Lung (tissue), 12 donors: Measurements from ENCODE around the gene NAB2. TPM values are rescaled to one million over a fixed set of nuclear protein-coding genes. Genes with fewer than 3 reads are reported as not detected.

Source experiments
- ATAC-seq: fragments of 200-7000 bp; cut with Tn5 transposase; one replicate; pipeline ENCODE4 v1.9.1; 2020; ENCODE audit warnings: moderate number of reproducible peaks; ENCODE audit not compliant: insufficient read depth, low FRiP score
- DNase-seq, 3 donors: peaks; one replicate each; pipeline ENCODE4 v3.0.0-alpha.2; 2013 to 2017
- H3K27ac ChIP-seq, 2 donors: one replicate each; pipeline ENCODE4 v1.5.1; 2013; ENCODE audit warnings: mild to moderate bottlenecking in 2 of 2, moderate library complexity in 2 of 2, control low read depth in 1 of 2, inconsistent platforms in 1 of 2, low read depth in 1 of 2, low read length in 1 of 2
- H3K27me3 ChIP-seq, 3 donors: one replicate each; pipeline ENCODE4 v1.5.1; 2013; ENCODE audit warnings: low read length in 2 of 3; ENCODE audit not compliant: control insufficient read depth in 3 of 3, insufficient read depth in 3 of 3
- H3K36me3 ChIP-seq, 4 donors: one replicate each; pipeline ENCODE4 v1.5.1; 2013; ENCODE audit warnings: low read length in 4 of 4, mild to moderate bottlenecking in 1 of 4, moderate library complexity in 1 of 4; ENCODE audit not compliant: control insufficient read depth in 4 of 4, insufficient read depth in 4 of 4
- H3K4me1 ChIP-seq, 5 donors: one replicate each; pipeline ENCODE4 v1.5.1; 2013; ENCODE audit warnings: low read length in 5 of 5, mild to moderate bottlenecking in 2 of 5, moderate library complexity in 1 of 5; ENCODE audit not compliant: control insufficient read depth in 5 of 5, insufficient read depth in 5 of 5
- H3K4me3 ChIP-seq: one replicate; pipeline ENCODE4 v1.5.1; 2013; ENCODE audit warnings: mild to moderate bottlenecking, control low read depth, moderate library complexity
- H3K9ac ChIP-seq, 2 donors: one replicate each; pipeline ENCODE4 v1.5.1; 2013; ENCODE audit warnings: low read length in 2 of 2, control low read depth in 1 of 2; ENCODE audit not compliant: insufficient read depth in 1 of 2
- H3K9me3 ChIP-seq, 4 donors: one replicate each; pipeline ENCODE4 v1.5.1; 2013; ENCODE audit warnings: low read length in 3 of 4, mild to moderate bottlenecking in 1 of 4, moderate library complexity in 1 of 4; ENCODE audit not compliant: control insufficient read depth in 4 of 4, insufficient read depth in 3 of 4
- WGBS, 2 donors: extraction: QIAGEN DNeasy Blood & Tissue Kit; methylation state at CpG; one replicate each; pipeline ENCODE4 v1.1.7; 2013; 5-methylcytosine and 5-hydroxymethylcytosine counted together
- polyA plus RNA-seq, 2 donors: library from polyadenylated mRNA; stranded (reverse); fragments of 200-250 nt; gene quantifications; one replicate each; pipeline ENCODE4 v1.2.1, GENCODE V29; 2013
- total RNA-seq, 2 donors: library from RNA; depleted of rRNA in 1 of 2; stranded (reverse); fragments of >200 nt in 1 of 2; gene quantifications; one replicate each; pipeline ENCODE4 v1.2.1, GENCODE V29; 2014 to 2021
- TF ChIP-seq, protein P1 (sequence below): IDR thresholded peaks from 2 replicates; pipeline ENCODE4 v1.5.1; 2012; ENCODE audit warnings: mild to moderate bottlenecking; ENCODE audit errors: control extremely low read depth, extremely low read depth
- donor health status: control.
- donor health status: control.
- donor health status: Bipolar disorder and iron deficiency.
- donor health status: healthy.
- donor health status: DM: yes; HTN: yes; CAD: no.

The NAB2 gene
- total and polyA plus RNA-seq, 4 donors = 16.7 to 51.3 (median 38.9) TPM

DNA sequence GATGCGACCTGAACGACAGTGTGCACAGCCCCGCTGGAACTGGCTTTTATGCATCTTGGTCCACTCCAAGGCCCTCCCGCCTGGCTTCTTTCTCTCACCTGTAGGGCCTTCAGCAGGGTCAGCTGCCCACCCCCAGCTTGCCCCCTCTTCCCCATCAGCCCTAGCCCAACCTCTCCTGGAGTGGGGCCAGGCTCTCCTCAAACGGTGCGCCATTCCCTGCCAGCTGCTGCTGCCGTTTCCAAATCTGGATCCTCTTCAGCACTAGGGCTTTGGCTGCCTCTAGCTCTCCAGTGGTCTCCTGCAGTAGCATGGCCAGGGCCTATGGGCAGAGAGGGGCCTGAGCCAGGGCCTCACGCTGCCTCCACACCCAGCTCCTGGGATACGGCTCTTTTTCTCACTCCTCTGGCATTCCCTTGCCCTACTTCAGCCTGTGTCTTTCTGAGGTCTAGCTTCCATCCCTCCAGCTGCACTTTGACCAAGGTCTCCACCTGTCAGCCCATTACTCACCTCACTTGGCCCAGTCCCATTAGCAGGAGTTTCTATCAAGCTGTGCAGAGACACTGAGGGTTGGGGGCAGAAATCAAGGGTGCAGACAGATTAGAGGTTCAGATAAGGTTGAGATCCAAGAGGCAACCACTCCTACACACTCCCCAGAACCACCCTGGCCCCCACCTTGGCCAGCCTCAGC lies 17.3 kb downstream of the NAB2 start:
- H3K27me3 ChIP-seq = no peaks in the 10 kb centered on the region
- H3K9ac ChIP-seq = no peak overlapping the region
- H3K9me3 ChIP-seq = no peaks in the 10 kb centered on the region
- TF ChIP-seq, protein P1, sequence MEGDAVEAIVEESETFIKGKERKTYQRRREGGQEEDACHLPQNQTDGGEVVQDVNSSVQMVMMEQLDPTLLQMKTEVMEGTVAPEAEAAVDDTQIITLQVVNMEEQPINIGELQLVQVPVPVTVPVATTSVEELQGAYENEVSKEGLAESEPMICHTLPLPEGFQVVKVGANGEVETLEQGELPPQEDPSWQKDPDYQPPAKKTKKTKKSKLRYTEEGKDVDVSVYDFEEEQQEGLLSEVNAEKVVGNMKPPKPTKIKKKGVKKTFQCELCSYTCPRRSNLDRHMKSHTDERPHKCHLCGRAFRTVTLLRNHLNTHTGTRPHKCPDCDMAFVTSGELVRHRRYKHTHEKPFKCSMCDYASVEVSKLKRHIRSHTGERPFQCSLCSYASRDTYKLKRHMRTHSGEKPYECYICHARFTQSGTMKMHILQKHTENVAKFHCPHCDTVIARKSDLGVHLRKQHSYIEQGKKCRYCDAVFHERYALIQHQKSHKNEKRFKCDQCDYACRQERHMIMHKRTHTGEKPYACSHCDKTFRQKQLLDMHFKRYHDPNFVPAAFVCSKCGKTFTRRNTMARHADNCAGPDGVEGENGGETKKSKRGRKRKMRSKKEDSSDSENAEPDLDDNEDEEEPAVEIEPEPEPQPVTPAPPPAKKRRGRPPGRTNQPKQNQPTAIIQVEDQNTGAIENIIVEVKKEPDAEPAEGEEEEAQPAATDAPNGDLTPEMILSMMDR = no peak
- peaks cover 0 to 13% (median 8%) of the 10 kb centered on the region in 5 donors for H3K4me1 ChIP-seq
- whole genome bisulfite sequencing, 2 donors = 79 to 86% methylated on average over 9 of the region's 9 CpGs
- no peak overlapping the region for H3K27ac ChIP-seq
- ATAC-seq = no peak
- no peak for DNase-seq
- peaks cover 0 to 55% (median 29%) of the 10 kb centered on the region in 4 donors for H3K36me3 ChIP-seq
- no peak overlapping the region for H3K4me3 ChIP-seq

DNA sequence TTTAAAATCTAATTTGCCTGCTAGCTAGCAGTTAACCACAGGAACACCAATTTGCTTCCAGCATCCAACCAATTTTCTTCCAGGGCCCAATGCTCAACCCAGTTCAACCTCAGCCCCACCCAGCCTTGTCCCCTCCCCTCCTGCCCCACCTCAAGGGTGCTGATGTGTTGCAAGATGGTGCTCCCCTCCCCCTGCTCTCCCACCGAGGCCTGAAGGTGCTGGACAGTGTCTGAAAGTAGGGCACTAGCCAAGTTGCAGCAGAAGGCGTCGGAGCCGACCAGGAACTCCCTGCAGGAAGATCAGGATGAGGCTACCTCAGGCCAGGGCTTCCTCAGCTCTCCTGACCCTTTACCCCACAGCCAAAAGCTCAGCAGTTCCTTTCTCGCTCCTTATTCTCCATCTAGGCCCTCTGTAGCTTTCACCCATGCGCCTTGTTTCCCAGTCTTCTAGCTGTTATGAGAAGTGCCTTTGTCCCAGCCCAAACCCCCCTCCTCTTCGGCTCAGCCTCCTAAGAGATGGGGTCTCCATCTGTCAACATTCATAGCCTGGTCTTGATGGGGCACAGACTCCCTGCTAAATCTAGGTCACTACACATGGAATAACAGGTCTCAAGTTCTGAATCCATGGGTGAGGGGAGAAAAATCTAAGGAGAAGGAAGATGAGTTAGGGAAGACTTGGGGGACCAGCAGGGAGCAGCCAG lies 18.7 kb downstream of the NAB2 start:
- no peak overlapping the region for H3K9ac ChIP-seq
- no peaks in the 10 kb centered on the region for H3K27me3 ChIP-seq
- peaks cover 0 to 46% (median 24%) of the 10 kb centered on the region in 4 donors for H3K36me3 ChIP-seq
- H3K4me3 ChIP-seq = no peak overlapping the region
- peak overlapping the region in 1 of 2 donors; percentile 28 for H3K27ac ChIP-seq
- ATAC-seq (no peak), DNase-seq (no peak)
- TF ChIP-seq, protein P1 = no peak
- WGBS, 2 donors = 67 to 85% methylated on average over 7 of the region's 7 CpGs
- H3K9me3 ChIP-seq = no peaks in the 10 kb centered on the region
- peaks cover 0 to 23% (median 8%) of the 10 kb centered on the region in 5 donors for H3K4me1 ChIP-seq

DNA sequence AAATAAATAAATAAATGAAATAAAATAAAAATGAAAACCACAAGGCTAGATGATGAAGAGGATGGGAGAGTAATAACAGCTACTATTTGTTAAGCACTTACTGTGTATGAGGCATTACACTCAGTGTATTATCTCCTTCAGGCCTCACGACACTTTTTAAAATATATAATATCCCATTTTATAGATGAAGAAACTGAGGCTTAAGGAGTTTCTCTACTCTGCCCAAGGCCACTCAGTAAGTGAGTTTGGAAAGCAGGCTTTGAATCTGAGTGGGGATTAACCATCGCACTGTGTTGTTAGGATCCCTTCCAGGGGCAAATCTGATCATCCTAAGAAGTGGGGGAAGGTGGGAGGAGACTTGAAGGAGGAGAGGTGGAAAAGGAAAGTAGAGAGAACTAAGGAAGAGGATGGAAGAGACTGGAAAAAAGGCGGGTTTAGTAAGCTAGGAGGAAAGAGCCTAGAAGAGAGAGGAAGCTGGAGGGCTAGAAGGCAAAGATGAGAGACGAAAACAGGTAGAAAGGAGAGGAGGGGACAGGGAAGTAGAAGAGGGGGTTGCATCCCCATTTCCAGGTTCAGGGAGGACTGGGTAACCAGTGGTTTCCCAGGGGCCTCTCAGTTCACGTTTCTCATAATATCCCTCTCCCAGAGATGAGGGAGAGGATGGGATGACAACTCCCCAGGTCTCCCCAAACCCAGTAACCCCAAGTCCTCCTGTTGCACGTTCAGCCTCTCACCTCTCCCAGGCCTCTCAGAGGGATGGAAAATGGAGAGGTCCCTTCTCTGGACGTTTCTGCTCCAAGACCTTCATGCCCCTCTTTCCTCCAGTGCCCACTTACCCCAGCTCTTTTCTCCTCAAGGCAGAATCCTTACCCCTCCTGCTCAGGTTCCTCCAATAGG lies 20.5 kb downstream of the NAB2 start:
- Histone ChIP-seq H3K27me3 (no peaks in the 10 kb centered on the region), H3K27ac (peak overlapping the region in 1 of 2 donors; percentile 99), H3K36me3 (peaks cover 0 to 37% (median 16%) of the 10 kb centered on the region in 4 donors), H3K9me3 (no peaks in the 10 kb centered on the region), H3K9ac (peak overlapping the region in 1 of 2 donors; percentile 62), H3K4me3 (peak overlapping the region; percentile 88), H3K4me1 (peaks cover 0 to 26% (median 8%) of the 10 kb centered on the region in 5 donors)
- WGBS, 2 donors = 45 to 66% methylated on average over 7 of the region's 7 CpGs
- DNase-seq (no peak), ATAC-seq (no peak)
- TF ChIP-seq, protein P1 = no peak
